NCI-H2196 (cell line): ENCODE data around the gene RRP1B.
A peak's percentile ranks its signal among the peaks of the same experiment; 100 is the strongest.

ENCODE experiments used
- DNase-seq: peaks from one replicate; lab custom pipeline; 2025; ENCODE audit not compliant: unreplicated experiment; lab: John Stamatoyannopoulos, UW

RRP1B gene

GRCh38 chr21:43739621-43740435 lies 80.5 kb downstream of the RRP1B start:
- no peak for DNase-seq

- peak; percentile 77 for DNase-seq
These were observed 81.3 kb downstream of the RRP1B start for GRCh38 chr21:43740497-43741156.

DNA sequence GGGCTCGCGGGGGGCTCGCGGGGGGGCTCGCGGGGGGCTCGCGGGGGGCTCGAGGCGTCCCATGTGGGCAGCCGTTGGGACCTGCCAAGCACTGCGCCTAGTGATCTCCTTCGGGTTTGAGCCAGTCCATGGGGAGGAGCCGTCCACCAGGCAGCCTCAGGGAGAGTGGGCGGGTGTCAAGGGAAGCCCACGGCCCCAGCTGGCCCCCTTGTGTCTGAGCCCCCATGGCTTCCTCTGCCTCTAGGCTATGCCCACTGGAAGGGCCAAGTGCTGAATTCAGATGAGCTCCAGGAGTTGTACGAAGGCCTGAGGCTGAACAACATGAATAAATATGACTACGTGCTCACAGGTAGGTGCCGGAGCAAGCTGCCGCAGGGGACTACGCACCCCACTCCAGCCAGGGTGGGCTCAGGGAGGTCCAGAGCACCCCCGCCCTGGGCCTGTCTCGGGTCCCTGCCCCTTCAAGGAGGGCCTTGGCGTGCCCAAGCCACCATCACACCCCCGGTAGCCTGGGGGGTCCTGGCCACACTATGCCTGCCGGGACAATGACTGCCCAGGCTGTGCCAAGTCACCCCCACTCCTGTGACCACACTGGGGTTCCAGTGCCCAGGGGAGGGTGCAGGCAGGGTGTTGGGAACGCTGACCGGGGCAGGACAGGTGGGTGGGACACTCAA lies 82.2 kb downstream of the RRP1B start:
- no peak for DNase-seq

DNA sequence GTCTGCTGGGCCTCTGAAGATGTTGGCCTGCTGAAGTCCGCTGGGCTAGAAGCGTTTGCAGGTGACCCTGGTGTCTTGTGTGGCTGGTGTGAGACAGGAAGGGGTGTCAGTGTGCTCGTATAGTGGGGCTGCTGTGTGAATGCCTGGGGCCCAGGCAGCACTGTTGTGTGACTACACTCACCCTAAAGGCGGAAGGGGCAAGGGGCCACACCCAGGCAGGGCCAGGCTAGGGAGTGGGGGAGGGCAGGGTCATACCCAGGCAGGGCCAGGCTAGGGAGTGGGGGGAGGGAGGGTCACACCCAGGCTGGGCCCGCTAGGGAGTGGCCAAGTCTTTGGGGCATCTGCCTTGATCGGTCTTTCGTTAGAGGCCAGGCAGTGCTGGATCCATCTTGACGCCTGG lies 84.6 kb downstream of the RRP1B start:
- DNase-seq = no peak

DNA sequence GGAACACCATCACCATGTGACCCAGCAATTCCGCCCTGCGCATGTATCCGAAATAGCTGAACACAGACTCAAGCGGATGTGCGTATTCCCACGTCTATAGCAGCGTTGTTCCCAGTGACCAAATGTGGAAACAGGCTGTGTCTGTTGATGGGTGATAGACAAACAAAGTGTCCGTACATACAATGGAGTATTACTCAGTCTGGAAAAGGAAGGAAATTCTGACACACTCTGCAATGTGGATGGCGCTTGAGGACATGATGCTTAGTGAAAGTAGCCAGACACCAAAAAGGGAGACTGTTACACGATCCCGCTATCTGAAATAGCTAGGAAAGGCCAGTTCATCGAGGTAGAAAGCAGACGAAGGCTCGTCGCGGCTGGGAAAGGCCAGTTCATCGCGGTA lies 85.4 kb downstream of the RRP1B start:
- DNase-seq = no peak
